GM10266 (cell line): ENCODE measurements around the gene GOLPH3.

Experiments
- DNase-seq: peaks from one replicate; pipeline ENCODE4 v3.0.0; 2012; ENCODE audit errors: extremely low spot score
- TF ChIP-seq, protein P1 (sequence below): IDR thresholded peaks from 2 replicates; pipeline ENCODE4 v1.5.1; 2012; ENCODE audit warnings: mild to moderate bottlenecking, low read depth; ENCODE audit not compliant: control insufficient read depth, insufficient read depth; ENCODE audit errors: missing control alignments

GOLPH3 gene

DNA sequence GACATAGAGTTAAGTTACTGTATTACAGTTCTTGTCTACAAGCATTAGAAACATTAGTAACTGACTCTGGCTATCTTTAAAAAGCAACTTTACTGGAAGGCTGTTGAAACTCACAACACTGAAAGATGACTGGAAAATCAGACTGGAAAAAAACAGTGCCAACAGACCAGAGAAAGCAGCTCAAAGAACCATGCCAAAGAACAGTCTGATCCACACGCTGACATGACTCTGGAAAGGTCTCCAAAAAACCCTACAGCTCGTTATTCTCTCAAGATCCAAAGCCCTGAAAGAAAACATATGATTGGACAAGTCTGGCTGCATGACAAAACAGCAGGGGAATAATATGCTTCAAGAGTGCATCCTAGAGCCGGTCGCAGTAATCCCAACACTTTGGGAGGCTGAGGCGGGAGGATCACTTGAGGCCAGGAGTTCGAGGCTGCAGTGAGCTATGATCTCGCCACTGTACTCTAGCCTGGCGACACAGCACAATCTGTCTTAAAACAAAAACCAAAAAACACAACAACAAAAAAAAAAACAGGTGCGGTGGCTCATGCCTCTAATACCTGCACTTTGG lies 5.6 kb downstream of the GOLPH3 start:
- no peak for DNase-seq
- TF ChIP-seq, protein P1, sequence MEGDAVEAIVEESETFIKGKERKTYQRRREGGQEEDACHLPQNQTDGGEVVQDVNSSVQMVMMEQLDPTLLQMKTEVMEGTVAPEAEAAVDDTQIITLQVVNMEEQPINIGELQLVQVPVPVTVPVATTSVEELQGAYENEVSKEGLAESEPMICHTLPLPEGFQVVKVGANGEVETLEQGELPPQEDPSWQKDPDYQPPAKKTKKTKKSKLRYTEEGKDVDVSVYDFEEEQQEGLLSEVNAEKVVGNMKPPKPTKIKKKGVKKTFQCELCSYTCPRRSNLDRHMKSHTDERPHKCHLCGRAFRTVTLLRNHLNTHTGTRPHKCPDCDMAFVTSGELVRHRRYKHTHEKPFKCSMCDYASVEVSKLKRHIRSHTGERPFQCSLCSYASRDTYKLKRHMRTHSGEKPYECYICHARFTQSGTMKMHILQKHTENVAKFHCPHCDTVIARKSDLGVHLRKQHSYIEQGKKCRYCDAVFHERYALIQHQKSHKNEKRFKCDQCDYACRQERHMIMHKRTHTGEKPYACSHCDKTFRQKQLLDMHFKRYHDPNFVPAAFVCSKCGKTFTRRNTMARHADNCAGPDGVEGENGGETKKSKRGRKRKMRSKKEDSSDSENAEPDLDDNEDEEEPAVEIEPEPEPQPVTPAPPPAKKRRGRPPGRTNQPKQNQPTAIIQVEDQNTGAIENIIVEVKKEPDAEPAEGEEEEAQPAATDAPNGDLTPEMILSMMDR, result no peak

DNA sequence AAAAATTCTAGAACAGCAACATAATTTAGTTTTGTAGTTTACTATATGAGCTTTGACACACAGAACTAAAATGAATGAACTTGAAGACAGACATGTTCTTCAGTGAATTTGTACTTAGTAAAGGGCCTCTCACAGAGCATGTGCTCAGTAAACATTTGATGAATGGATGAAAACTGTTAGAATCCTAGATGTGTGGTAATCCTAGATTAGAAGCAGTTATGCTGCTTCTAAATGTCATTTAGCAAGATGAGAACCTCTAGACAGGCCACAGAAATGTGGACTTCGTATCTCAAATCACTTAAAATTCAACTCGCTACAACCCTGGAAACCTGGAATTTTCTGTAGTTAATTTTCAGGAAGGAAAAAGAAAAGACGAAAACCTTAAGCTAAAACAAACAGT lies 8.5 kb downstream of the GOLPH3 start:
- DNase-seq, result no peak
- TF ChIP-seq, protein P1, result no peak

DNA sequence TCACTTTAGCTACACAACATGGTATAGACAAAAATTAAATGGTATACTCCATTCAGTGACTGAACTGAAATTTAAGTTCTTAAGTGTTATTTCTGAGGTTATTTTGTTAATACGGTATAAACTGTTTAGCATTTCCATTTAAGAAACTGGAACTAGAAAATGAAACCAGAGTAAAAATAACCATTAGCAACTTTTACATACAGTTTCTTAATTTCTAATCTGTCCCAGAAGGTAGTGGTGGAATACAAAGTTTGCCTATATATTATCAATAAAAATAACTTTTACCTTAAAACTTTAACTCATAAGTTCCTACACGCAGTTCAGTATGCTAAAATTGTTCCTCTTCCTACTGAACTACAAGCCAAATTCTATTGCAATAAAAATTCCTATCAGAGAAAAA lies 10.3 kb downstream of the GOLPH3 start:
- DNase-seq, result no peak
- TF ChIP-seq, protein P1, result no peak

DNA sequence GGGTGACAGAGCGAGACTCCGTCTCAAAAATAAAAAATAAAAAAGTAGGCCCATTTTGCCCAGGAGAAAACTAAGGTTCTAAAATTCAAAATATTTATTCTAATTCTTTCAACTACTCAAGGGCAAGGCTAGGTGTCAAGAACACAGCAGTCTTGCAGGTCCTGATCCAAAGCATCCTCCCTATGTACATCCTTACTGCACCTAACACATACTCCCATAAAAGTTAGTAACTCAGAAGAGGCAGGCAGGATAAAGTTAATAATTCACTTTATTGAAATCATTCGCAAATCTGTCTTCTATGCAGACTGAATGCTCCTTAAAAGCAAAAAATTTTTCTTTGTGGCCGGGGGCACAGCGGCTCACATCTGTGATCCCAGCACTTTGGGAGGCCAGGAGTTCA lies 11.1 kb downstream of the GOLPH3 start:
- no peak for DNase-seq
- TF ChIP-seq, protein P1, result no peak

DNA sequence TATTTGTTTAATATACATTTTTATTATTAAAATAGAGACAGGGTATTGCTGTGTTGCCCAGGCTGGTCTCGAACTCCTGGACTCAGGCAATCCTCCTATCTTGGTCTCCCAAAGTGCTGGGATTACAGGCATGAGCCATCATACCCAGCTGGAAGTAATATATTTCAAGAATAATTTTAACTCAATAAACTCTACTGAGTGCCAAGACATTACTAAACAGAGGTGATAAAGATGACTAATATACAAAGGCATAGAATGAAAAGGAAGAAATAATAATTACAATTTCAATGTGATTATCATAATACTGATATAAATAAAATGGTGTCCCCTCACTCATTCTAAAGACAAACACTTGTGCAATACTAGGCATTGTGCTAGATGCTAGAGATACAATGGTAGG lies 13.9 kb downstream of the GOLPH3 start:
- TF ChIP-seq, protein P1, result no peak
- DNase-seq, result no peak

DNA sequence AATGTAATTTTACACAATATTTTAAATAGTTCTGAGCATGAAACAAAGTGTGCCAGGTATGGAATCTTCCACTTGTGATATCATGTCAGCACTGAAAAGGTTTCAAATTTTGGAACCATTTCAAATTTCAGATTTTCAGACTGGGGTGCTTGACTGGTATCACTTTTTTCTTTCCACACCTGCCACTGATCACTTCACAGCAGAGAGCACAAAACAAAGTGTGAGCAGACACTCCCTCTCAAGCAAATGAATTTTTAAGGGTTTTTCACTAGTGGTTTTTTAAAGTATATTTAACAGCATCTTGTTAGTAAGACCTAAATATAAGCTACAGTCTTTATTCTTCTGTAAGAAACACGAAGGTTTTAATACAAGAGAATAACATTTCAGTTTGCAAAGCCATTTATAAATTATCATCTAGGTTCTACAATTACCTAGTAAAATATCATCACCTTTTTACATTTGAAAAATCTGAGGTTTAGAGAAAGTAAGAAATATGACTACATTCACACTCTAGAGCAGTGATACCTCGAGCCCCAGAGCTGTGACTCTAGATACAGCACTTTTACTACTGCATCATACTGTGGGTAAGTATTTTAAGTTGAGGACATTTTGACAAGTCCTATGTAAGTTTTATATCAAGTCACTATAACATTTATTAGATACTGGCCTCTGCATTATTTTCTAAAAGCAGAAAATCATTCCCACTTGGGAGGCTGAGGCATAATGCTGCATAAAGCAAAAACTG lies 14.6 kb downstream of the GOLPH3 start:
- TF ChIP-seq, protein P1, result no peak
- DNase-seq, result no peak

DNA sequence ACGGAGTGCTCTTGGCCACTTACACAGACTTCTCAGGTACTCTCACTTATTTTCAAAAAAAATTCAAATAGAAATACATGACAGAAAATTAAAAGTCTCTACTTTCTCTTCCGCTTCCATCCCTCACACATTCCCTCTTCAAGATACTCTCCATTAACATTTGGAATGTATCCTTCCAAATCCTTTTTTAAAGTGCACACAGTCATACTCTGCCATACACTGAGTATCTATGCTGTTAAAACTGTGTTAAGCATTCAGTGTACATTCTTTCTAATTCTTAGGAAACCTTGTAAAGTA lies 15.5 kb downstream of the GOLPH3 start:
- TF ChIP-seq, protein P1, result no peak
- DNase-seq, result no peak
